ENCODE measurements around the gene MYPN.
"Not testable (repeated sequence)": the region's sequence is repeated elsewhere in the genome, so short reads cannot be mapped to it uniquely, and the experiment has no call there.

Gene MYPN

DNA sequence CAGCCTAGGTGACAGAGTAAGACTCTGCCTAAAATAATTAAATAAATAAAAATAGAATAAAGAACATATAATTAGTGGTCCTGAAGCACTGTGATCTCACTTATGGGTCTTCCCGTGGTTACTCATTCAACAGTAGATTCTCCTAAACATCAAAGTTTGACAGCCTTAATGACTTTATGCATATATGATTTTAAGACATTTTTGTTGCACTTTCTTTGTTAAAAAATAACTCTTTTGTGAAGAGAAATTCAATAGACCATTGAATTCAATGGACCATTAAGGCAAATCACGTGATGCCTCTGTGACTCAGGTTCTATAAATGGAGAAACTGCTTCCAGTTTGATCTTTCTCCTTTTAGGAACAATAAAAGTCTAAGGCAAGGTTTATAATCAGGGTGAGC lies 63.0 kb downstream of the MYPN start:
- DNase-seq (ENCODE audit: low spot score) = no peak

GRCh38 chr10:68175949-68176348 lies 66.7 kb downstream of the MYPN start:
- DNase-seq (ENCODE audit: low spot score) = no peak

DNA sequence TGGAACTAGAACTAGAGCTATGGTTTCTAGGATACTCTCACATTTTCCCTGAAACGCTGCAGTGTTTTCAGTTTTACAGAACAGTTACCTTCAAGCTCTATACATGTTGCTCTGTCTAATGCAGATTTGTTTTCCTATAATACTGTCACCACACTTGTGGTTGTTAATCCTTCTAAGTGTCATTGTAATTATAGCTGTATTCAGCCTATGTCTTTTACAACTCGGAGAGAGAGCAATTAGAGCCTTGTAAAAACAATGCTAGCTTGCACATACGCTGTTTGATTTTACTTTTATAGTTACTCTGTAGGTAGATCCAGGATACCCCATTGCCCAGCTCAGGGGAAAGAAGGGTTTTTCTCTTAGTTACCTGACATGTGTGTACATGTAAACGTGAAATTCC lies 67.5 kb downstream of the MYPN start:
- DNase-seq (ENCODE audit: low spot score) = no peak

DNA sequence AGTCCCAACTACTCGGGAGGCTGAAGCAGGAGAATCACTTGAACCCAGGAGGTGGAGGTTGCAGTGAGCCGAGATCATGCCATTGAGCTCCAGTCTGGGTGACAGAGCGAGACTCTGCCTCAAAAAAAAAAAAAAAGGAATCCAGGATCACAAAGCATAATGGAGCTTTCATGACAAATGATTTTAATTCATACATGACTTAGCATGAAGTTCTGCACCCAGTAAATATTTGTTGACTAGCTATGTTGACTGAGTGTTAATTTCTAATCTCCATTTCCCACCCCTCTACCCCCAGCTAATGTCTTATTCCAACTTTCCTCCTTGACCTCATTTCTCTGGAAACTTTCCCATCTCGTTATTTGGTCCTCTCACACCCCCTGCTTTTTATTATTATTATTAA lies 69.3 kb downstream of the MYPN start:
- DNase-seq (ENCODE audit: low spot score) = no peak

DNA sequence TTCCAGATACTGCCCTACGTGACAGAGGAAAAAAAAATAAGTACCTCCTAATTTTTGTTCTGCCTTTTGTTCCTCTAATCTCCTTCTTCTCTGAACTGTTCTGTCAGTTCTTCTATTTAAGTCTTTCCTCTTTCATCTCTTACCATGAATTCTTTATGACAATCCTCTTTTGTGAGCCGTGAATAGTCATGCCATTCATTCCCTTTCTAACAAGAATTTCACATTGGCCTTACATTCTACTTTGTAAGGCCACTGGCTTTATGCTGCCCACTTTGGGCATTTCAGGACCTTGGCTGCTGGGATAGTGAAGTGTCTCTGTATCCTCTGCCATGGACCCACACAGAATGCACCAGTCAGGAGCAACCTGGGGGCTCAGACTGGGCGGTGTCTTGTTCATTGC lies 69.7 kb downstream of the MYPN start:
- no peak for DNase-seq (ENCODE audit: low spot score)

GRCh38 chr10:68180490-68180889 lies 71.2 kb downstream of the MYPN start:
- DNase-seq (ENCODE audit: low spot score) = no peak

- DNase-seq (ENCODE audit: low spot score) = no peak
These were observed 75.3 kb downstream of the MYPN start for GRCh38 chr10:68184546-68184945.

DNA sequence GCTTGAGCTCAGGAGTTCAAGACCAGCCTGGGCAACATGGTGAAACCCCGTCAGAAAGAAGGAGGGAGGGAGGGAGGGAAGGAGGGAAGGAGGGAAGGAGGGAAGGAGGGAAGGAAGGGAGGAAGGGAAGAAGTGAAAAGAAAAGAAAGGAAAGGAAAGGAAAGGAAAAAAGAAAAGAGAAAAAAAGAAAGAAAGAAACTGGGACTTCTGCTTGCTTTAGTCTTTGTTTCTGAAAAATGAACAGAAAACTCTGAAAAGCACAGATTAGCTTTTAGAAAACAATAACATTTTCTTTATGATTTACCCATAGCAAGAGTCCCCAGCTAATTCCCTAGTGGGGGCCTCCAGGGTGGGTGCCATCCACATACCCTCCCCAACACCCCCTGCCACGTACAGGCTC lies 75.8 kb downstream of the MYPN start:
- DNase-seq (ENCODE audit: low spot score) = no peak

GRCh38 chr10:68188835-68189234 lies 79.5 kb downstream of the MYPN start:
- DNase-seq (ENCODE audit: low spot score) = no peak

DNA sequence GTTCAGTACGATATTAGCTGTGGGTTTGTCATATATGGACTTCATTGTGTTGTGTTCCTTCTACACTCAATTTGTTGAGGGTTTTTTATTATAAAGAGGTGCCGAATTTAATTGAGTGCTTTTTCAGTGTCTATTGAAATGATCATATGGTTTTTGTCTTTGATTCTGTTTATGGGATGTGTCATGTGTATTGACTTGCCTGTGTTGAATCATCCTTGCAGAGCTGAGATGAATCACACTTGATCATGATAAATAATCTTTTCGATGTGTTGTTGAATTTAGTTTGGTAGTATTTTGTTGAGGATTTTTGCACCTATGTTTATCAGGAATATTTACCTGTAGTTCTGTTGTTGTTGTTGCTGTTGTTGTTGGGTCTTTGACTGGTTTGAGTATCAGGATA lies 82.8 kb downstream of the MYPN start:
- DNase-seq (ENCODE audit: low spot score) = no peak

DNA sequence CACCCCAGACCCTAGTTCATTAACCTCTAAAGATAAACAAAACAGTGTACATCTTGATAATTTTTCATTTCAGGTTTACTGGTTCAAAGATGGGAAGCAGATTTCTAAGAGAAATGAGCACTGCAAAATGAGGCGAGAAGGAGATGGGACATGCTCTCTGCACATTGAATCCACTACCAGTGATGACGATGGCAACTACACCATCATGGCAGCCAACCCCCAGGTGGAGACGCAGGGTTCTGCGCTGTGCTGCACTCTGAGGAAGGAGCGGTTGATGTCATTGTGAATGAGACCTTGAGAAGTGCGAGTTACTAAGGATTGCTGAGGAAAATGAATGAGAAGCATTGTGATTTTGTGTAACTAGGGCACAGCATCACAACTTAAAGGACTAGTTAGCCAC lies 85.0 kb downstream of the MYPN start:
- DNase-seq (ENCODE audit: low spot score) = no peak

DNA sequence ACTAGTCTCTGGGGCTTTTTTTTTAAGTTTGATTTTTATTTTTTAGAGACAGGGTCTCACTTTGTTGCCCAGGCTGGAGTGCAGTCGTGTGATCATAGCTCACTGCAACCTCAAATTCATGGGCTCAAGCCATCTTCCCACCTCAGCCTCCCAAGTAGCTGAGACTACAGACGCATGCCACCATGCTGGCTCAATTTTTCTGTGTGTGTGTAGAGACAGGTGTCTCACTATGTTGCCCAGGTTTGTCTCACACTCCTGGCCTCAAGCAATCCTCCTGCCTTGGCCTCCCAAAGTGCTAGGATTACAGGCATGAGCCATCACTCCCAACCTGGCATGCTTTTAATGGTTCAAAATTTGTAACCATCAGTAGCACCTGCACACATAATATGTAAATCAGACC lies 86.5 kb downstream of the MYPN start:
- DNase-seq (ENCODE audit: low spot score) = not testable (repeated sequence)

DNA sequence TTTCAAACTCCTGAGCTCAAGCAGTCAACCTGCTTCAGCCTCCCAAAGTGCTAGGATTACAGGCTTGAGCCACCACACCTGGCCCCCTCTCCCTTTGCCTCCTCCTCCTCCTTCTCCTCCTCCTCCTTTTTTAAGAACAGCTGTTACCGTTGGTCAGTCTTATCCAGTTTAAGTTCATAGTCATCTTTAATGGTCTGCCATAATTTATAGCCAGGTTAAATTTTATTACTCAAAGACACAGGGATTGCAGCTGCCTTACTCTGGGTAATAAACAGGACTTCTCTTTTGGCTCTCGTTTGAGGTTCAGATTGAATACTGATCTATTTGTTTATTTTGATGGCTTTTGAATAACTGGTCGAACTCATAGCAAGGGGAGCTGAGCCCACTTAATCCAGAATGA lies 87.4 kb downstream of the MYPN start:
- DNase-seq (ENCODE audit: low spot score) = no peak

DNA sequence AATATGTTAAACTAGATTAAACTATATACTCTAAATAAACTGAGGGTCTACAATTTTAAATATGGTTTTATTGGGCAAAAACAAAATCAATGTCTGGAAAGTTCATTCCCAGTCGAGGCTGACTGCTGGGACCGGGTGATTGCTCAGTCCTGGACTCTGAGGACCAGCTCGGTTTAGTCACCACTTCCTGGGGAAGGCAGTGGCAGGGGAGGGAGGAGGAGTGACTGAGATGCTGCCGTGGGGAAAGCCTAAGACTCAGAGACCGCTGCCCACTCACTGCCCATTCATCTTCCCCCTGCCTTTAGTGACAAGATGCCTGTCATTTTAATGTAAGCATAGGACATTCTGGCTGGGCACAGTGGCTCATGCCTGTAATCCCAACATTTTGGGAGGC lies 93.7 kb downstream of the MYPN start:
- no peak for DNase-seq (ENCODE audit: low spot score)

DNA sequence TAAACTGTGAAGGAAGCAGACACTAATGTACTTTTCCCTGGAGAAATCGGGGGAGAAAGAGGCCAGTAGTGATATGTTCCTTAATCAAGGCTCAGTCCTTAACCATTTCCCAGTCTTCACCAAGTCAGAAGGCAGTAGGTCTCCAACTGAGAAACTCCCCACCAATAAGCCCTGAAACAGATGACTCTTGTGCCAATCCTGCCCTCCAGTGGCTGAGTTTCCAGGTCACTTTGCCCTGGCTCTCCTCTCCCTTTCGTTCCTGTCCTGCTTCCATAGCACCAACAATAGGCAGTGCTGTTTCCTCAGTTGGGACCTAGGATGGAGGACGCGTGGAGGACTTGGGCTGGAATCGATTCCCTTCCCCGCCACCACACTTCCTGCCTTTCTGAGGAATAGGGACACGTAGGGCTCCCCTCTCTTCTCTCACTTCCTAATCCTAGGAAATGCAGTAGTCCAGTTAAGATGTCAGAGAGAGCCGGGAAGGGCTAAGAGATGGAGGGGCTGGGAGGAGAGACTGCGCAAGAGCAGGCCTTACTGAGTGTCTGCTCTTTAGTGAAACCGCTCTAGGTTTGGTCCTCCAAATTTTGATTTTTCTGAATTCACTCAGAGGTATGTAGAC lies 99.2 kb downstream of the MYPN start:
- peak; percentile 61 for DNase-seq (ENCODE audit: low spot score)

- no peak for DNase-seq (ENCODE audit: low spot score)
These were observed 102.4 kb downstream of the MYPN start for GRCh38 chr10:68211669-68212068.

- peak; percentile 24 for DNase-seq (ENCODE audit: low spot score)
These were observed 103.5 kb downstream of the MYPN start for GRCh38 chr10:68212721-68213352.

DNA sequence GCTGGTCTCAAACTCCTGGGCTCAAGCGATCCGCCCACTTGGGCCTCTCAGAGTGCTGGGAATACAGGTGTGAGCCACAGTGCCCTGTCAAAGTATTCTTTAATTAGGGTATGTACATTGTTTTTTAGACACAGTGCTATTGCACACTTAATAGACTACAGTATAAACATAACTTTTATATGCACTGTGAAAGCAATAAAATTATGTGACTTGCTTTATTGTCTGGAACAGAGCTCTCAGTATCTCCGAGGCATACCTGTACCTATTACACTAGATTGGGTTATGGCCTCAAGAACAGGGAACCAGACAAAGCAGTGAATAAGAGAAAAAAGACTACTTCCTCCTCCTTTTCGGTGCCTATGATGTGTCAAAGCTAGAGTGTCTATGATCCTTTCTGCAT lies 109.5 kb downstream of the MYPN start:
- no peak for DNase-seq (ENCODE audit: low spot score)

GRCh38 chr10:68221196-68221595 lies 111.9 kb downstream of the MYPN start:
- no peak for DNase-seq (ENCODE audit: low spot score)

DNA sequence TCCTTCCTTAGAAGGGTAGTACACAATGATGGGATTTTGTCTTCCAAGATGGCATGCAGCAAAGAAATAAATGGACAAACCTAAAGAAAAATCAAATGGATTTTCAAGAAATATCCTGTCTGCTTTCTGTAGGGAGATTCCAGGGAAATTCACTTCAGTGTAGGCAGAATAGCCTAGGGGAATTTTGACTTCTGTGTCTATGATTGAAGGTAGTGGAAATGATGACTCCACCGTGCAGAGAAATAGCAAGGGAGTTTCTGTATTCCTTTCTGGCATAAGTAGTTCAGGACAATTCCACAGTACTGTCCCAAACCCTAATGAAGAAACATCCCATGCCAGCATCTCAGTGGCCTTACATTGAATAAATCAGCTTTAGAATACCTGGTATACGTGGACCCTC lies 113.1 kb downstream of the MYPN start:
- DNase-seq (ENCODE audit: low spot score) = no peak

DNA sequence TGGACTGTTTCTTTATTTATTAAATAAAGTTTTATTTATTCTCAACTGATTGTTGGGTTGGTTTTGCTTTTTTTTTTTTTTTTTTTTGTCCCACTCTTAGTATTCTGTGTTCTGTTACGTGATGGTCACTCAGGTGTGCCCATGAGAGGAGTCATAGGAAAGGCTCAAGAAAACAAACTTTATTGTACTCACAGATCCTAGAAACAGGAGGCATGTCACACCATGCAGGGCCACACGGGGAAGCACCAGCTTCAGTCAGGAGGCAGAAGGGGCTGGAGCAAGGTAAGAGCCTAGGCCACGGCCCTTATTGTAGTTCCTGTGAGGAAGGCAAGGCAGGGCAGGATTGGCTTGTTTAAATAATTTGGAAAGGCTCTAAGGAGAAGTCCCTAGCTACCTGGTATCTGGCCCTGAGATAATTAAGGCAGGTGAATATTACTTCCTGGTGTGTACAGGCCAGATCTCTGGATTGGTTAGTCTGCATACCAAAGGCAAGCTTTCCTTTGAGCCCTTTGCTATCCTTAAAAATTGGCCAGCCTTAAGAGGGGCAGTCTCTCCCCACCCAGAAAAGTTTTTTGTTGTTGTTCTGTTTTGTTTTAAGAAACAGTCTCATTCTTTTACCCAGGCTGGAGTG lies 114.4 kb downstream of the MYPN start:
- no peak for DNase-seq (ENCODE audit: low spot score)

DNA sequence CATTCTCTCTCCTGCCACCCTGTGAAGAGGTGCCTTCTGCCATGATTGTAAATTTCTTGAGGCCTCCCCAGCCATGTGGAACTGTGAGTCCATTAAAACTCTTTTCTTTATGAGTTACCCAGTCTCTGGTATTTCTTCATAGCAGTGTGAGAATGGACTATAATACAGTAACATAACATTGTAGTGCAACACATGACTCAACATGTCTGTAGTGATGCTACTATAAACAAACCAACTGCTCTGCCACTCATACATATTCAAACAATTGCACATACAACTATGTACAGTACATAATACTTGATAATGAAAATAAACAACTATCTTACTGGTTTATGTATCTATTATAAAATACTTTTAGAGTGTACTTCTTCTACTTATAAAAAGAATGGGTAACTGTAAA lies 115.5 kb downstream of the MYPN start:
- no peak for DNase-seq (ENCODE audit: low spot score)

DNA sequence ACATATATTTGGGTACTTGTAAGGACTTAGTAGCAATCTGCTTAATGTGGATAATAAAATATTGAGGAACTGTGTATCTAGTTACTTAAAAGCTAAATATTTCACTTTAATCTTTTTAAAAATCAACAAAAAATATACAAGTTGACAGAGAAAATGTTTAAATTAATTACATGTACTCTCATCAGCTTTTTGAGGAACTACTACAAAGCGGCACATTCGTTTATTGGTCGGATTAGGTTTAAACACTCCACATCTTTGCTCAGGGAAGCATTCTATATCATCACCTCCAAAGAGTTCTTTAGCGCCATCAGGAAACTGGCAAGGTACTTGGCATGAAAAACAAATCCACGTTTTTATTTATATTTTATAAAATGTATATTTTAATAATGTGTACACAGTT lies 121.0 kb downstream of the MYPN start:
- DNase-seq (ENCODE audit: low spot score) = no peak
